HepG2 (cell line): ENCODE data around the gene MEIS1. TPM values are rescaled to one million over a fixed set of nuclear protein-coding genes. Genes with fewer than 3 reads are reported as not detected.

Experiments
- ATAC-seq: fragments of 200-7000 bp; cut with Tn5 transposase; 3 replicates; pipeline ENCODE4 v1.9.1; 2020; ENCODE audit warnings: mild to moderate bottlenecking, moderate library complexity
- BruUV-seq: library from RNA; stranded (reverse); fragments of 400-500 nt; replicated peaks from 2 replicates; lab custom pipeline; 2021; lab: Mats Ljungman, UMichigan
- CTCF ChIA-PET: fragments of 300-600 bp; formaldehyde crosslinking; extraction: SDS; loops from one replicate; lab custom pipeline; 2021; ENCODE audit warnings: low total read pairs, inconsistent platforms, low intra/inter-chr PET ratio; lab: Yijun Ruan, JAX
- POLR2A ChIA-PET: fragments of 350-600 bp; sonication (Branson Sonifier 250); formaldehyde crosslinking; loops from one replicate; lab custom pipeline; 2020; ENCODE audit warnings: antibody characterized with exemption, inconsistent platforms; lab: Yijun Ruan, JAX
- DNase-seq: peaks from one replicate; pipeline ENCODE4 v3.0.0-alpha.2; 2015; ENCODE audit warnings: low spot score
- FAIRE-seq: peaks from 3 replicates; lab custom pipeline; 2011; peaks lifted over from hg19 to GRCh38; lab: Jason Lieb, UNC
- H2AFZ ChIP-seq: one replicate; pipeline ENCODE4 v1.6.1; 2011; ENCODE audit warnings: low read length, inconsistent platforms
- H3K27ac ChIP-seq: fragments of 300-600 bp; 3 replicates; pipeline ENCODE4 v1.8.0; 2011; ENCODE audit warnings: mixed run types, mild to moderate bottlenecking, mixed read lengths, low read length, inconsistent platforms; ENCODE audit not compliant: insufficient read depth; ENCODE audit errors: extremely low read length
- H3K27me3 ChIP-seq, 2 experiments: fragments of 200-600 bp in 1 of 2; 2 replicates in 1 of 2; 3 replicates in 1 of 2; pipeline versions ENCODE4 v1.6.0 to v1.8.0; 2011; ENCODE audit warnings: low read length in 2 of 2, mild to moderate bottlenecking in 2 of 2, moderate library complexity in 2 of 2, inconsistent platforms in 1 of 2; ENCODE audit not compliant: insufficient read depth in 2 of 2, control insufficient read depth in 1 of 2
- H3K36me3 ChIP-seq, 2 experiments: fragments of 200-600 bp in 1 of 2; replicated peaks in 1 of 2; 2 replicates in 1 of 2; 3 replicates in 1 of 2; pipeline versions ENCODE4 v1.5.1 to v1.8.0; 2011; ENCODE audit warnings: low read length in 2 of 2, inconsistent platforms in 1 of 2; ENCODE audit not compliant: insufficient read depth in 2 of 2, control insufficient read depth in 1 of 2
- H3K4me1 ChIP-seq: 2 replicates; pipeline ENCODE4 v1.5.1; 2012; ENCODE audit warnings: low read length, inconsistent platforms; ENCODE audit not compliant: insufficient read depth
- H3K4me2 ChIP-seq: 2 replicates; pipeline ENCODE4 v1.6.0; 2011; ENCODE audit warnings: low read depth, low read length, inconsistent platforms
- H3K4me3 ChIP-seq, 3 experiments: fragments of 200-600 bp in 1 of 3; sonication (generic), shearing (Covaris generic) in 1 of 3; replicated peaks in 1 of 3; 2 replicates each; pipeline ENCODE4 v1.5.1; 2011 to 2016; ENCODE audit warnings: low read length in 3 of 3, inconsistent platforms in 2 of 3, low read depth in 2 of 3, mild to moderate bottlenecking in 2 of 3, control low read depth in 1 of 3, mixed read lengths in 1 of 3; ENCODE audit not compliant: insufficient read depth in 1 of 3
- H3K79me2 ChIP-seq: one replicate; pipeline ENCODE4 v1.6.1; 2011; ENCODE audit warnings: low read length, inconsistent platforms; ENCODE audit not compliant: insufficient read depth
- H3K9ac ChIP-seq: 2 replicates; pipeline ENCODE4 v1.6.0; 2011; ENCODE audit warnings: mild to moderate bottlenecking, low read depth, low read length, inconsistent platforms; ENCODE audit not compliant: insufficient read depth
- H3K9me3 ChIP-seq: 2 replicates; pipeline ENCODE4 v1.5.1; 2012; ENCODE audit warnings: mild to moderate bottlenecking, low read length
- H4K20me1 ChIP-seq: 2 replicates; pipeline ENCODE4 v1.6.0; 2011; ENCODE audit warnings: inconsistent platforms, mild to moderate bottlenecking, low read length, moderate library complexity; ENCODE audit not compliant: insufficient read depth
- ETS1 ChIP-seq: sonication (generic); formaldehyde crosslinking; IDR thresholded peaks from 2 replicates; pipeline ENCODE4 v1.4.0; 2020; ENCODE audit warnings: missing genetic modification reagents
- GTF2F1 ChIP-seq: fragments of 150-350 bp; IDR thresholded peaks from 2 replicates; pipeline ENCODE4 v1.6.1; 2014; ENCODE audit warnings: low read length
- ZBTB40 ChIP-seq, 2 experiments: fragments of 450-650 bp in 1 of 2; sonication (generic) in 1 of 2; formaldehyde crosslinking in 1 of 2; IDR thresholded peaks; 2 replicates each; pipeline versions ENCODE4 v1.6.1 to v1.8.0; 2016 to 2022; ENCODE audit warnings: antibody characterized with exemption in 1 of 2, mild to moderate bottlenecking in 1 of 2, missing genetic modification reagents in 1 of 2
- ZNF609 ChIP-seq: sonication (generic); formaldehyde crosslinking; IDR thresholded peaks from 2 replicates; pipeline ENCODE4 v1.4.0; 2020; ENCODE audit warnings: mild to moderate bottlenecking, missing genetic modification reagents, borderline replicate concordance
- ZNF678 ChIP-seq: sonication (generic); formaldehyde crosslinking; IDR thresholded peaks from 2 replicates; pipeline ENCODE4 v1.4.0; 2020; ENCODE audit warnings: mild to moderate bottlenecking, missing genetic modification reagents
- WGBS: methylation state at CpG from one replicate; pipeline ENCODE4 v1.1.6; 2017; ENCODE audit warnings: low lambda C conversion rate; 5-methylcytosine and 5-hydroxymethylcytosine counted together
- in situ Hi-C: cut with HindIII; loops from 2 replicates; pipeline ENCODE4 v1.10.0; 2017; ENCODE audit warnings: low pct_unique_long_range_greater_than_20kb; ENCODE audit not compliant: extremely low pct_ligation_motif_present
- intact Hi-C: fragments of 100-400 bp; cut with micrococcal nuclease; formaldehyde crosslinking; loops from one replicate; pipeline ENCODE4 v1.10.0; 2022; ENCODE audit not compliant: unreplicated experiment
- polyA plus RNA-seq, 8 experiments: library from polyadenylated mRNA; depleted of rRNA in 3 of 8; stranded (reverse) in 7 of 8; unstranded in 1 of 8; fragments of >200 nt; fragmentation: Illumina TruSeq in 4 of 8; extraction: Trizol in 4 of 8; gene quantifications; 2 replicates each; pipeline versions ENCODE4 v1.2.1 to v1.2.3, GENCODE V29; 2011 to 2016; ENCODE audit warnings: low read depth in 4 of 8, missing spikeins in 1 of 8, mixed read lengths in 1 of 8; ENCODE audit not compliant: insufficient read depth in 1 of 8
- total RNA-seq, 5 experiments: library from RNA; depleted of rRNA; stranded (reverse); fragments of >200 nt; fragmentation: Illumina TruSeq; extraction: Trizol; gene quantifications; 2 replicates each; pipeline ENCODE4 v1.2.3, GENCODE V29; 2016; ENCODE audit warnings: low read depth in 1 of 5

MEIS1 gene
- total and polyA plus RNA-seq, 2 of the 13 experiments (the other 11 are each of a cell fraction or from before 2014, with no cell fraction given) = 3.8 to 6.0 TPM

GRCh38 chr2:66561645-66562303 is 126.8 kb downstream of the MEIS1 start:
- Histone ChIP-seq H3K27ac (no peak overlapping the region), H2AFZ (no peak overlapping the region), H3K27me3 (no peaks in the 10 kb centered on the region), H3K9me3 (no peaks in the 10 kb centered on the region), H3K4me3 (no peak overlapping the region), H3K4me1 (peaks cover 15% of the 10 kb centered on the region), H3K36me3 (no peaks in the 10 kb centered on the region), H3K4me2 (no peak overlapping the region), H4K20me1 (no peaks in the 10 kb centered on the region; the same call in 1 of the 2 replicates), H3K9ac (no peak overlapping the region), H3K79me2 (no peaks in the 10 kb centered on the region)
- ATAC-seq (no peak), FAIRE-seq (no peak), DNase-seq (no peak)
- intact Hi-C loops (no loop called here), in situ Hi-C loops (no loop called here)
- BruUV-seq = no TSS peak
- POLR2A ChIA-PET = no interaction called here
- WGBS = 72% methylated on average over 3 of the region's 3 CpGs
- CTCF ChIA-PET = no interaction called here
- TF ChIP-seq ZNF609 (CRISPR knock-in tag) = no peak
- TF ChIP-seq GTF2F1 = no peak
- TF ChIP-seq ETS1 (CRISPR knock-in tag) = no peak
- TF ChIP-seq ZBTB40 (IDR thresholded peaks at IDR 0.05) = 0 out of 2 replicates have a peak, but pooled peaks have one; percentile 23
- TF ChIP-seq ZBTB40 (CRISPR knock-in tag; IDR thresholded peaks at IDR 0.05) = no peak
- TF ChIP-seq ZNF678 (CRISPR knock-in tag) = no peak
